GM10266 (cell line): Measurements from ENCODE around the gene PHYH.
"Not testable (repeated sequence)": the region's sequence is repeated elsewhere in the genome, so short reads cannot be mapped to it uniquely, and the experiment has no call there.

Source experiments
- DNase-seq: peaks from one replicate; pipeline ENCODE4 v3.0.0; 2012; ENCODE audit errors: extremely low spot score
- TF ChIP-seq, protein P1 (sequence below): IDR thresholded peaks from 2 replicates; pipeline ENCODE4 v1.5.1; 2012; ENCODE audit warnings: mild to moderate bottlenecking, low read depth; ENCODE audit not compliant: control insufficient read depth, insufficient read depth; ENCODE audit errors: missing control alignments

PHYH gene

DNA sequence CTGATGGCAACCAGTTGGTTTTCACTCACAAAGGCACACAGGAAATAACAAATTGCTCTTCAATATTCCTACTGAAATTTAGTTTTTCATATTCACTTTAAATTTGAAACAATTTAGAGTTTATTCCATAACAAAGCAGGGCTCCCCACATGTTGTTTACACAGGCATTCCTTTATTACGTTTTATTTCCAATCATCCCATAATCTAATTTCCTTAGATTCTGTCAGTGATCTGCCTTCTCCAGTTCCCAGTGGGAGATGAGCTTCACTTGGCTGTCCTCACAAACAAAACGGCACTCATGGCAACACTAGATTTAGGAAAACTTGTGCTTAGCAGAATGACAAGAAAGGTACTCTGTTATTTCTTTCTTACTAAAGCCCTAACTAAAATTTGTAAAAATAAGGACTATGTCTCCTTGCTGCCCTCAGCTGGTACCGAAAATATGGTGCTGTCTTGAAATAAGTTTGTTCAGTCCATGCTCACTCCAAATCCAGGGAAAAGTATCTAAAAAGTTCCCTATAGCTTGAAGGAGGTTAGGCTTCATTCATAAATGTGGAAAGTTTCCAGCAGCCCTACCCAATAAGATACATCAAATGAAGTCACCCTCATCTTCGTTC is 23.0 kb downstream of the PHYH start:
- no peak for DNase-seq

DNA sequence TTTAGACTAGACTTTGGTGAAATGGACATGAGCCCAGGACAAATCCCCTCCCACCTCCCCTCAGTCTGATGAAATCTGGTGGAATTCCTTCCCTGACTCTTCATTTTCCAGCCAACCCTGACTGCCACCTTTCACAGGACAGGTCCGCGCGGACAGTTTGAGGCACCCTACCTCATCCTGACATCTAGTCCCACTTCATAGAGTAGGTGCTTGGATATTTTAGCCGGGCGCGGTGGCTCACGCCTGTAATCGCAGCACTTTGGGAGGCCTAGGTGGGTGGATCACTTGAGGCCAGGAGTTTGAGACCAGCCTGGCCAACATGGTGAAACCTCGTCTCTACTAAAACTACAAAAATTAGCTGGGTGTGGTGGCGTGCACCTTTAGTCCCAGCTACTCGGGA is 23.7 kb downstream of the PHYH start:
- DNase-seq: not testable (repeated sequence)

More for the DNA sequence above, 23.0 kb downstream of the PHYH start:
- TF ChIP-seq, protein P1, sequence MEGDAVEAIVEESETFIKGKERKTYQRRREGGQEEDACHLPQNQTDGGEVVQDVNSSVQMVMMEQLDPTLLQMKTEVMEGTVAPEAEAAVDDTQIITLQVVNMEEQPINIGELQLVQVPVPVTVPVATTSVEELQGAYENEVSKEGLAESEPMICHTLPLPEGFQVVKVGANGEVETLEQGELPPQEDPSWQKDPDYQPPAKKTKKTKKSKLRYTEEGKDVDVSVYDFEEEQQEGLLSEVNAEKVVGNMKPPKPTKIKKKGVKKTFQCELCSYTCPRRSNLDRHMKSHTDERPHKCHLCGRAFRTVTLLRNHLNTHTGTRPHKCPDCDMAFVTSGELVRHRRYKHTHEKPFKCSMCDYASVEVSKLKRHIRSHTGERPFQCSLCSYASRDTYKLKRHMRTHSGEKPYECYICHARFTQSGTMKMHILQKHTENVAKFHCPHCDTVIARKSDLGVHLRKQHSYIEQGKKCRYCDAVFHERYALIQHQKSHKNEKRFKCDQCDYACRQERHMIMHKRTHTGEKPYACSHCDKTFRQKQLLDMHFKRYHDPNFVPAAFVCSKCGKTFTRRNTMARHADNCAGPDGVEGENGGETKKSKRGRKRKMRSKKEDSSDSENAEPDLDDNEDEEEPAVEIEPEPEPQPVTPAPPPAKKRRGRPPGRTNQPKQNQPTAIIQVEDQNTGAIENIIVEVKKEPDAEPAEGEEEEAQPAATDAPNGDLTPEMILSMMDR: no peak

DNA sequence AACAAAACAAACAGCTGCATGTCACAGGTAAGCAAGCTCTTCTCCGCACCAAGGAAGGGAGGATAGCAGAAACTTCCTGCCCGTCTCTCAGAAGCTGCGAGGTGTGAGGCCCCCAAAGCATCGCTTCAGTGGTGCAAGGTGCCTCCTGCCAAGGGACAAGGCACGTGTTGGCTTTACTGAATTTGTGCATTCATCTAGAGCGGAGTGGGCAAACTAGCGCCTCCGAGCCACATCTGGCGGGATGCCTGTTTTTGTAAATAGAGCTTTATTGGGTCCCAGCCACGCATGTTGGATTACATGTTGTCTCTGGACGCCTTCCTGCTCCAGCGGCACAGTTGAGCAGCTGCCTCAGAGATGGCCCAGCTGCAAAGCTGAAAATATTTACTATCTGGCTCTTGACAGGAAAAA is 27.7 kb downstream of the PHYH start:
- TF ChIP-seq, protein P1: no peak
- no peak for DNase-seq

DNA sequence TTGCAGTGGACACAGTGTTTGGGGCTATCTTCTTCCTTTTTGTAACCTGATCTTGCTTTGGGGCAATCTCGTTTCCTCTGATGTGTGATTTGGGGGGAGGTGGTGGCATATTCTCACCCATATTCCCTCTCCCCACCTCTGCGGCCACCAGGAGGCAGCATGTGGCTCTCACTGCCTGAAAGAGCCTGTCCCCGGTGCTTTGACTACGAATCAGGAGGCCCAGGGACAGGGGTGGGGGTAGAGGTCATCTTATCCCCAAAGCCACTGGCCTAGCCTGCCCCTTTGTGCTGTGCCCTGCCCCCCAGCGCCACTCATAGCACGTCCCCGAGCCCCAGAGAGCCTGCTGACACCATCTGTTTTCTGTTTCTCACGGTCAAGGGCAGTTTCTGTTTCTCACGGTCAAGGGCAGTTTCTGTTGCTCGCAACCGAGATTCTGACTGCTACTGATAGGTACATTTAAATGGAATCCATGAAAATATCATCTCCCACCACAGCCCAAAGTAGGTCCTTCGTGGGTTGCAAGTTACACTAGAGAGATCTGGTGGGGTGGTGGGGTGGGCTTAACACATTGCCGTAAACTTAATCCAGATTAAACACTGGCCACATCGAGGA is 28.2 kb downstream of the PHYH start:
- TF ChIP-seq, protein P1: peak; percentile 65
- DNase-seq: peak; percentile 73

DNA sequence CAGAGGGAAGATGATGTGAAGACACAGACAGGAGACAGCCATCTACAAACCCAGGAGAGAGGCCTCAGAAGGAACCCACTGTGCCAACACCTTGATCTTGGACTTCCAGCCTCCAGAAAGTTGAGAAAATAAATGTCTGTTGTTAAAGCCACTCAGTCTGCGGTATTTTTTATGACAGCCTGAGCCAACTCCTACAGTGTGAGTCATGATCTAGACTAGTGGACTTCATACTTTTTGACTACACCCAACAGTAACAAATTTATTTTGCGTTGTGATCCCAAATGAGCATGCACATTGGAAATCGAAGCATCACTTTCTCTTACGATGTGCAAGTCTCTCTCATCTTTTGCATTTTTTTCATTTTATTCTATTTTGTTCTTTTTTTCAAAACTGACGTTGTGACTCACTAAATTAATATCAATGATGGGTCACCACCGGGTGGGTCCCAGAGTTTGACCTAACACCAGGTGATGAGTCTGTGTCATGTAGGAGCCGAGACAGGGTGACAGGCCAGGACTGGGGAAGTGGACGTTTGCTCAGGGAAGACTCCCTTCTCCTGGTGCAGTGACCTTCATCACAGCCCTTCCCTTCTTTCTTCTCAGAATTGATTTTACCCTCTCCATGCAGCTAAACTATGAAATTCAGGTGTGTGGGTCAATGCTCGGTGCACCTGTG is 28.9 kb downstream of the PHYH start:
- DNase-seq: no peak
- TF ChIP-seq, protein P1: no peak

DNA sequence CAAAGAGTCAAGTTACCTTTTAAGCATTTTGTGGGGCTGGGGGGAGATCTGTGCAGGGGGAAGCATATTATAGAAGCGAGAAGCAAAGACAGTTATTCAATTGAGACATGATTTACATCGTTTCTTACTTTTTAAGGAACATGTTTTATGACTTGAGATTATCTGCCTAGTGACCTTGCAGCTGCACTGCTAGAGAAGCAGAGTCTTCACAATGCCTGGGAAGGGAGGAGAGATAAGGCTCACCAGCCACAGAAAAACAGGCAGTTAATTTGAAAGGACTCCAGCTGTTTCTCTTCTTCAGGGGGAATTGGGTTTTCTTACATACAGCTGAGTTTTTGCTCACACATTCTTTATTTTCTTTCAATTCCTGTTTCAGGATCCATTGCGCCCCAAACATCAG is 31.0 kb downstream of the PHYH start:
- TF ChIP-seq, protein P1: no peak
- no peak for DNase-seq

DNA sequence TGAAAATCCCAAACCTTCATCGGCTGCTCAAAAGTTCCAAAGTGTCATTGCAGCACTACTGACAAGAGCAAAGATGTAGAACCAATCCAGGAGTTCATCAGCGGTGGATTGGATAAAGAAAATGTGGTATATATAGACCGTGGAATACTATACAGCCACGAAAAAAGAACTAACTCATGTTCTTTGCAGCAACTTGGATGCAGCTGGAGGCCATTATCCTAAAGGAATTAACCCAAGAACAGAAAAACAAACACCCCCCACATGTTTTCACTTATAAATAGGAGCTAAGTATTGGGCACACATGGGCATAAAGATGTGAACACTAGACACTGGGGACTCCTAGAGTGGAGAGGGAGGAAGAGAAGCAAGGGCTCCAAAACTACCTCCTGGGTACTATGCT is 31.6 kb downstream of the PHYH start:
- TF ChIP-seq, protein P1: no peak
- DNase-seq: no peak
